ENCODE measurements around the gene COPE.
"Not testable (repeated sequence)": the region's sequence is repeated elsewhere in the genome, so short reads cannot be mapped to it uniquely, and the experiment has no call there.

COPE gene

DNA sequence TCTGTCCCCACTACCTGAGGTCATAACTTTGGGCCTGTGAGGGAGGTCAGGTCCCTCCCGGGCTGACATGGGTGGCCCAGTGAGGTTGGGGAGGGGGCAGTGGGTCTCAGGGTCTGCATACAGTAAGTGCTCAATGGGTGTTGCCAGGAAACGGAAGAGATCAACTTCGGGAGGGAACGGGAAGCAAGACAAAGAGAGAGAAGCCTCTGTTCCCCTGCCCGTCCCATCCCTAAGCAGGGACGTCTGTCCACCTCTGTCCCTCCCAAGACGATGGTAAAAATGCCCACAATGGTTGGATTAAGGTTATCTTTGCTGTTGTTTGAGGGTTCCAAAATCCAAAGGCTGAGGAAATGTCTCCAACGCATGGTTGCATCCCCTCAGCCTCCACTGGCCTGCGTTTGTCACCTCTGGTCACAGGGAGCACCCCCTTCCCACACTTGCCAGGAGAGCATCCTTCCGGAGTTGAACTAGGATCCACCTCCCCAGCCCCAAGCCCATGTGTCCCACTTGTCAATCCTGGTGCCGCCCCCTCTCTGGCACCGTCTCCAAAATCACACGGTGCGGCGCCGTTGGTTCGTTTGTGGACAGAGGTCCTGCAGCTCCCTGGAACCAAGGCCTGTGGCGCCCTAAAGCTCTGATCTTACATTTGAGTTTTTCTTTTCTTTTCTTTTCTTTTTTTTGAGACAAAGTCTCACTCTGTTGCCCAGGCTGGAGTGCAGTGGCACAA is 22.6 kb upstream of the COPE start:
- no peak for FAIRE-seq

GRCh38 chr19:18940769-18941627 is 21.8 kb upstream of the COPE start, which contains the start of gene HOMER3:
Gene HOMER3 (minus strand): TSS chr19:18941217. CDS start chr19:18938982, 2,235 bp downstream.
- FAIRE-seq: no peak
- peak; percentile 71 for DNase-seq (ENCODE audit: extremely low spot score, insufficient read length, low read depth)

More for the DNA sequence above, 22.6 kb upstream of the COPE start:
- DNase-seq (ENCODE audit: extremely low spot score, insufficient read length, low read depth): no peak

DNA sequence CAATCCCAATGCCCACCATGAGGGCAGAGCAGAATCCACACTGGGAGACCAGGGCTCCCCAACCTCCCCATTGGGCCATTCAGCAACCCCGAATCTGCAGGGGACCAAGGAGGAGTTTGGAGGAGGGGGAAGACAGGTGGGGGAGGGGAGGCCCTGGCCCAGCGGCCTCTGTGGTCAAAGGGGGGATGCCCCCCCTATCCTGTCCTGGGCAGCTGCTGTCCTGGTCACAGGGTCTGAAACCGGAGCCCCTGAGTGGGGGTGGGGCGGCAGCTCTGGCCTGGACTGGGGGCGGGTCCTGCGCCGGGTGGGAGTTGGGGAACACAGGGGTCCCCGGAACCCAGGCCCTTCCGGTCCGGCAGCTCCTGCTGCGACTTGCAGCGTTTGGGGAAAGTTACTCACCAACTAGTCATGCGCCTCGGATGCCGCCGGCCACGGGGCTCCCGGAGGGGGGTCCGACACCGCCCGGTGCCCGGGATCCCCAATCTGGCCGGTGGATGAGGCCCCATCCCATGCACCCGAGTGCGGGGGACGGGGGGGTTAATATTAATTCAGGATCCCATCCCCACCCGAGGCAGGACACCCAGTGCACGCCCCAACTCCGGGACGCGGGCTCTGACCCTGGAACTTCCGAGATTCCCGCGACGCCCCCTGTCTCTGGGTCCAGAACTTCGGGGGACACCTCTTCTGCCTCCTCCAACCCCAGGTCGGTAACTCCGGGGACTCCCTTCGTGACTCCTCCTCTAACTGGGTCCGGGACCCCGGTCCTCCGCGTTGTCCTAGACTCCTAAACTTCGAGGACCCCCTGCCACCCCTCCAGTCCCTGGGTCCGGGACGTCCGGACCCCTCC is 21.0 kb upstream of the COPE start:
- FAIRE-seq (no peak), DNase-seq (ENCODE audit: extremely low spot score, insufficient read length, low read depth) (no peak)

DNA sequence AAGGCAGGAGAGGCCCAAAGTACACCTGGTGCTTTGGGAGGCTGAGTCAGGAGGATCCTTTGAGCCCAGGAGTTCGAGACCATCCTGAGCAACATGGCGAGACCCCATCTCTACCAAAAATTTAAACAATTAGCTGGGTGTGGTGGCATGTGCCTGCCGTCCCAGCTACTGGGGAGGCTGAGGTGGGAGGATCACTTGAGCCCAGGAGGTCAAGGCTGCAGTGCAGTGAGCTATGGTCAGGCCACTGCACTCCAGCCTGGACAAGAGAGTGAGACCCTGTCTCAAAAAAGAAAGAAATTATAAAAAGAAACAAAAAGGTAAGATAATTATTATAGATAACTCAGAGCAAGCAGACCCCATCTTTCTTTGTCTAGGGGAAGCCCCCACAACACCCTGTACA is 20.0 kb upstream of the COPE start:
- no peak for FAIRE-seq
- no peak for DNase-seq (ENCODE audit: extremely low spot score, insufficient read length, low read depth)

DNA sequence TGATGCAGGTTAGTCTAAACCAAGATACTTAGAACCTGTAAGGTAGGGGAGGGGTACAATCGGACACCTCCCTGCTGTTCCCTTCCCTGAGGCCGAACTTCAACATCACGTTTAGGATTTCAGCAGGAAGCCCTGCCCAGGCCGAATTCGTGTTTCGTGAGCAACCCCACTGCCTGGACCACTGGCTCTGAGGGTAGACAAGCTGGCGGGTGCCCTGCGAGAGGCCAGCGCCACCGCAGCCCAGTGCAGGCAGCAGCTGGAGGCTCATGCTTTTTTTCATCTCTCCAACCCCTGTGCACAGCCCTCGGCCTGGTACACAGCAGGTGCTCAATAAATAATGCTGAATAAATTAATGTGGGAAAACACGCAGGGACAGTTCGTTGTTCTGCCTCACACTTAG is 14.1 kb upstream of the COPE start:
- no peak for DNase-seq (ENCODE audit: extremely low spot score, insufficient read length, low read depth)
- FAIRE-seq: no peak

- DNase-seq (ENCODE audit: extremely low spot score, insufficient read length, low read depth) (peak; percentile 74), FAIRE-seq (peak; percentile 64)
These were observed 13.1 kb upstream of the COPE start for GRCh38 chr19:18932216-18932841.

DNA sequence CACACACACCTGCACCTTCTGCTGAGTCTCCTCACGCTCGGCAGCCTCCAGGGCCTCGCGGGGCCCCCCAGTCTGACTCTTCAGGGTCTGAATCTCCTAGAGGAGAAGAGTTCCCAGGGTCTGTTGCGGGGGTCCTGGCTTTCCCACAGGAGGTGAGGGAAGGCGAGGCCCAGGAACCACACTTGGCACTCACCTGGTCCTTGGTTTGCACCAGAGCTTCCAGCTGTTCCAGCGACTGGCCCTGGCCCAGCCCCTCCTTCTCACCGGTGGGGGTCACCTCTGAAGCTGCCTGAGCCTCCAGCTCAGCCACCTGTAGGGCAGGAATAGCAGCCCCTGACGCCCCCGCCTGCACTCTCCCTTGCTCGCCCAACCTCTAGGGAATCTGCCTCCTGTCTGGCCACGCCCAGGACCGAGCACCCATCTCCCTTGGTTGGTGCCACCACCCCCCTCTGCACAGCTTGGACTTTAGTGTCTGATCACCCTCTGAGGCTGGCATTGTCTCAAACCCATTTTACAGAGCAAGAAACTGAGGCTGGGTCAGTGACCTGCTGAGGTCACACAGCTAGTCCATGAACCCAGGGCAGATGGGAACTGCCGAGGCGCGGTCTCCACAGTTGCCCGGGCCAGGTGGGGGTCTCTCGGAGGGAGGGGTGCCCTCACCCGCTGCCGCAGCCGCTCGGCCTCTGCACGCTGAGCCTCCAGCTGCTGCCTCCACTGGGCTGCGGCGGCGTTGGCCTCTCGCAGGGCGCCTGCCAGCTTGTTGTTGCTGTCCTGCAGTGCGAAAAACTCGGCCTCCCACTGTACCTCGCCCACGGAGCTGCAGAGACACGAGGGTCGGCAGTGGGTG is 12.4 kb upstream of the COPE start:
- no peak for DNase-seq (ENCODE audit: extremely low spot score, insufficient read length, low read depth)
- FAIRE-seq: no peak

DNA sequence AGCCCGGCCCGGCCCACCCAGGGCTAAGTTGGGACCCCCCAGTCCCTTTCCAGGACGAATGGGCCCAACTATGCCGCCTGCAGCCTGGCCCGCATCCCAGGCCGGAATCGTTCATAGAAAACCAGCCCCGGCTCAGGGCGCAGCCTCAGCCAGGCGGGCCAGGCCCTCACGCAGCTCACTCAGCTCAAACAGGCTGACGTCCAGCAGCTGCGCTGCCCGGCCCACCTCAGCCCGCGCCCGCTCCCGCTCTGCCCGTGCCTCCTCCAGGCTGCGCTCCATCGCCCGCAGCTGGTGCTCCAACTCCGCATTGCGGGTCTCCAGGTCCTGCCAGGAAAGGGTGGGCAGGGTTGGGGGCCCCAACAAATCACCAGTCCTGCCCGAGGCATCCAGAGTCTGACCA is 10.1 kb upstream of the COPE start:
- DNase-seq (ENCODE audit: extremely low spot score, insufficient read length, low read depth) (no peak), FAIRE-seq (no peak)

DNA sequence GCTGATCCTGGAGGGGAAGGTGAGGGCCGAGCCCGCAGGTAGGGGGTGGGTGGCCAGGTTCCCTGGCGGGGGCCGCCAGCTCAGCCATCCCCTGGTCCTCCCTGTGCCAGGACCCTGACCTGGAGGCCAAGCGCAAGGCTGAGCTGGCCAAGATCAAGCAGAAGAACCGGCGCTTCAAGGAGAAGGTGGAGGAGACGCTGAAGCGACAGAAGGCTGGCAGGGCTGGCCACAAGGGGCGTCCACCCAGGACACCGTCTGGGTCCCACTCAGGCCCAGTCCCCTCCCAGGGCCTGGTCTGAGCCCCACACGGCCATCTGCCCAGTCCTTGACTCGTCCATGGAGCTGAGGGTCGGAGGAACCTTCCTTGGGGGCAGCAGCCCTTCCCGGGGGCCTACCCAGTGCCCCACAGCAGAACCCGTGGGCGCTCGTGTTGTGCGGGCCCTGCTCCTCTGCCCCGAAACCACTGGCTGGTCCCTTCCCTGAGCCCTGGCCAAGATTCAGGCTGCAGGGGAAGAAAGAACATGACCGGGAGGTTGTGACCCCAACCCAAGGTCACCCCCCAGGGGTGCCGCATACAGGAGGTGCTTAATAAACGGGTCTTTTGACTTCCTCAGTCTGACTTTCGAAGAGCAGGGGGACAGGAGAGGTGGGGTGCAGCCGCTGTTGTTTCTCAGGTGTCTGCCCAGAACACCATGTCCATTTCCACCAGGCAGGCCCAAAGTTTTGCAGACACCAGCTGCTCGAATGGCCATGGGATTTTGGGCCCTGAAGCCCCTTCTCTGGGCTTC is 9.0 kb upstream of the COPE start:
- FAIRE-seq (no peak), DNase-seq (ENCODE audit: extremely low spot score, insufficient read length, low read depth) (no peak)

DNA sequence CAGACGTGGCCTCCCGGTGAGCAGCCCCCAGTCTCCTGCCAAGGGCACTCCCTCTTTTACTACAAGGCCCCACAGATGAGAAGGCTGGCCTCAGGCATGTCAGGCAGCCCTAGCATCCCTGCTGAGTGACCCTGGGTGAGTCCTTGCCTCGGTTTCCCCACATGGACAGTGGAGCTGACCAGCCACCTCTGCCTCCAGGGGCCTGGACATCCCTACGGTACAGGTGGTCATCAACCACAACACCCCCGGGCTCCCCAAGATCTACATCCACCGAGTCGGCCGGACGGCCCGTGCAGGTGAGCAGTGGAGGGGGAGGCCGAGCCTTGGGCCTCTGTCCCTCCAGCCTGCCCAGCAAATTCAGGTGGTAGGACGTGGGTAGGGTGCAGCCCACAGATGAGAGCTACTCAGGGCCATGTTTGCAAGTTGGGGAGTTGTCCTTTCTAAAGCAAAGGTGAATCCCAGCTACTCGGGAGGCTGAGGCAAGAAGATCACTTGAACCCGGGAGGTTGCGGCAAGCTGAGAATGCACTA is 5.6 kb upstream of the COPE start:
- DNase-seq (ENCODE audit: extremely low spot score, insufficient read length, low read depth) (no peak), FAIRE-seq (no peak)

- no peak for FAIRE-seq
- no peak for DNase-seq (ENCODE audit: extremely low spot score, insufficient read length, low read depth)
These were observed 3.2 kb upstream of the COPE start for GRCh38 chr19:18922228-18922985.

DNA sequence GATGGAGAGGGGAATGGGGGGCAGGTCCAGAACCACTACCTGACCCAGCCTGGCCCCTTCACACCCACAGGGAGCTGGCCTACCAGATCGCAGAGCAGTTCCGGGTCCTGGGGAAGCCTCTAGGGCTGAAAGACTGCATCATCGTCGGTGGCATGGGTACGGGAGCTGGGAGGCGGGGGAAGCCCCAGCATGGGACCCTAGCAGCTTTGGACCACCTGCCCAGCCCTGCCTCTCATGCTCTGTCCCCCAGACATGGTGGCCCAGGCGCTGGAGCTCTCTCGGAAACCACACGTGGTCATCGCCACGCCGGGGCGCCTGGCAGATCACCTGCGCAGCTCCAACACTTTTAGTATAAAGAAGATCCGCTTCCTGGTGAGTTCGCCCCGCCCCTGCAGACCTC is 2.4 kb upstream of the COPE start:
- FAIRE-seq (no peak), DNase-seq (ENCODE audit: extremely low spot score, insufficient read length, low read depth) (no peak)

- DNase-seq (ENCODE audit: extremely low spot score, insufficient read length, low read depth) (no peak), FAIRE-seq (no peak)
These were observed 1.2 kb upstream of the COPE start for GRCh38 chr19:18920400-18920799.

DNA sequence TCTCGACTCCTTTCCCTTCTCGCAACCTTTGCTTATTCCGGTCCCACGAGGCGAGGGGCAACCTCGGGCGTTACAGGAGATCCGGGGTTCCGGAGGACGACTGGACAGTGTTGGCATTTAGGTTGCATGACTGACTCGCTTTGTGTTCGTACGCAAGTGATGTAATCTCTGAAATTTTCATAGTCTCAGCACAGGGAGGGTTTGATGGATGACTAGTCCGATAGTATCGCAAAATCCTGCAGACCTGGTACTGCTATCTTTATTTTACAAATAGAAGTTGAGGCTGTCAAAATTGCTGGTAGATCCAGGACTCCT is 670 bp upstream of the COPE start:
- FAIRE-seq (no peak), DNase-seq (ENCODE audit: extremely low spot score, insufficient read length, low read depth) (no peak)

- DNase-seq (ENCODE audit: extremely low spot score, insufficient read length, low read depth); FAIRE-seq: not testable (repeated sequence)
These were observed 1.6 kb downstream of the COPE start for GRCh38 chr19:18917593-18917992.

DNA sequence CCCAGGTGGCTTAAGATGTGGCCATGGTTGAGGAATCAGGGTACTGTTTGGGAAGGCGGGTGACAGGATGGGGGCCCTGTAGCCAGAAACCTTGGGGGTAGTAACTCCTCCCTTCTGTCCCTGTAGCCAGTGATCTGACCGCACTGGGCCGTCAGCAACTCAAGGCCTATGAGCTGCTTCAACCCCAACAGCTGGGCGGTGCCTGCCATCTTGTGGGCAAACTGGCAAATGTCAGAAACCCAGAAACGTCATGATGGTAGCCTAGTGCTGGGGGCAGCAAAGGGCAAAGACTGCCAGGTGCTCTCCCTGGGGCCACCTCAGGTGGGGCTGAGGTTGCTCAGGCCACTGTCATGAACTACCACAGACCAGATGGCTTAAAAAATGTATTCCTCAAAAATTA is 3.5 kb downstream of the COPE start:
- no peak for FAIRE-seq
- DNase-seq (ENCODE audit: extremely low spot score, insufficient read length, low read depth): no peak

DNA sequence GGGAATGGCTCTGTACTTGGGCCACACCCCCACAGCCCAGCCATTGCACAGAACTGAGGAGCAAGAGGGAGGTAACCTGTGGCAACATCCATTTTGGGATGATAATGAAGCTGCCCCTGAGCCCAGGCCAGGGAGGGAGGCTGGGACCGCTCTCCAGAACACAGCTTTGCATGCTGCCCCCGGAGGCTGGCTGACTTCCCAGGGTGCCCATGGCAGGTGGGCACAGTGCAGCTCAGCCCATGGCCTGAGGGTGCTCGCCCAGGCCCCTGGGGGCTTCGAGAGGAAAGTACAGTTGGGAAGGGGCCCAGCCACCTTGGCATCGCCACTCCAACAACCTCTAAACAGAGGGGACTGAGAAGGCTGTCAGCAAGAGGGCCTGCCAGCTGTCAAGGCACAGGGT is 5.7 kb downstream of the COPE start:
- DNase-seq (ENCODE audit: extremely low spot score, insufficient read length, low read depth): no peak
- FAIRE-seq: no peak

DNA sequence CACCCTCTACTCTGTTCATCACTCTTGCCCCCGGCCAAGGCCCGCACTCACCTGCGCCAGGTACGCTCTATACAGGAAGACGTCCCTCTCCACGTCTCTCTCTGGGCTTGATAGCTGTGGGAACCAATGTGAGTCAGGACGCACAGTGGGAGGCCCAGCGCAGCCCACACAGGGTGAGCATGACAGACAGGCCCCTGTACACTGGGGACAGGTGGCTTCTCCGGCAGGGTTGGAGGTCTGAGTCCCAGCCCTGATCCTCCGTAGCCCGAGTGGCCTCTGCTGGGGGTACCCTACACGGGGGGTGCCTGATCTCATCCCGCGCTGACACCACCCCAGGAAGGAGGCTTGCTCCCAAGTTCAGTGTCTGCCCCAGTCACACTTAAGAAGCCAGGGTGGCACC is 6.3 kb downstream of the COPE start:
- FAIRE-seq: no peak
- DNase-seq (ENCODE audit: extremely low spot score, insufficient read length, low read depth): no peak

Measured in GM18507 (cell line).